Dedifferentiated amniotic fluid mesenchymal stem cell (primary cell): ENCODE results near the gene GRIPAP1.

ENCODE experiments used
- DNase-seq: peaks from one replicate; pipeline ENCODE4 v3.0.0-alpha.2; 2016; ENCODE audit errors: extremely low spot score

The GRIPAP1 gene

DNA sequence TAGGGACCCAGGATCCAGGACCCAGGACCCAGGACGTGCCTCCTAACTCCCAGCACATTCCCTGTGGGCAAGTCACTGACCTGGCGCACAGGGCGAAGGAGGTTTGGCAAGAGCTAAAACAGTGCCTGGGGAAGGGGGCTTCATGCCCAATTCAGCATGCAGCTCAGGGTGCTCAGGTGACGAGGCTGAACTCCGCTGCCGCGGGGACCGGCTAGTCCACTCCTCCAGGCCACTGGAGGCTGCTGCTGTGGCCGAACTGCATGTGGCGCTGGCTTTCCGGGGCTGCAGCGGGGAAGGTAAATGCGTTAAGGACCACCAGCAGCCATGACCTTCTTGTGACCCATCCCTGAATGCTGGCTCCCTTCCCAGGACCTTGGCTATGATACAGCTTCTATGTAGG, 78.3 kb downstream of the GRIPAP1 start:
- no peak for DNase-seq
